GM10248 (cell line): ENCODE data around the gene NRDC.

Source experiments
- CTCF ChIA-PET: fragments of 300-600 bp; sonication (Branson Sonifier 250); formaldehyde crosslinking; extraction: SDS; loops from one replicate; lab custom pipeline; 2021; ENCODE audit warnings: antibody characterized with exemption; lab: Yijun Ruan, JAX
- POLR2A ChIA-PET: fragments of 350-650 bp; sonication (Branson Sonifier 250); formaldehyde crosslinking; extraction: SDS; loops from one replicate; lab custom pipeline; 2020; ENCODE audit warnings: antibody characterized with exemption; lab: Yijun Ruan, JAX
- DNase-seq: peaks from one replicate; pipeline ENCODE4 v3.0.0; 2012; ENCODE audit errors: extremely low spot score
- TF ChIP-seq, protein P1 (sequence below): IDR thresholded peaks from 2 replicates; pipeline ENCODE4 v1.5.1; 2012; ENCODE audit warnings: mild to moderate bottlenecking, low read depth; ENCODE audit errors: extremely low read depth, missing control alignments, control extremely low read depth

The NRDC gene

DNA sequence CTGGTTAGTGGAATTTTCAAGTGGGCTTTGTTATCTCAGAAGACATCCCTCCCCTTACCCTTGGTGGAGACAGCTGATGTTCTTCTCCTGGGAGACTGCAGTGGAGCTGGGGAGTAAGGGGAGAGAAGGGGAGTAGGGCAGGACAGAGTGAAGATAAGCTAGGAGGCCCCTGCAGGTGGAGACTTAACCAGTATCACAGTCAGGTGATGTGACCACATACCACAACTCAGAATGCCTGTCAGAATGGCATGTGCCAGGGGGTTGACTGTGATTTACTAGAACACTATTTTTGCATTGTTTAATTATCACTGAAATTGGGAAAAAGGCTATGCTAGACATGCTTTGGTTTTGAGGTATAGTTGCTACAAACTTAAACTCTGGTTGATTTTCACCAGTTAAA, 124.6 kb downstream of the NRDC start:
- POLR2A ChIA-PET, result no interaction called here
- no peak for DNase-seq
- CTCF ChIA-PET, result interaction anchor here (1.2 to 6.0 kb wide), 6 partner anchors 10 to 269 kb away, joined by 3 to 33 read pairs (median 4); no protein-coding TSS in a partner anchor
- TF ChIP-seq, protein P1, sequence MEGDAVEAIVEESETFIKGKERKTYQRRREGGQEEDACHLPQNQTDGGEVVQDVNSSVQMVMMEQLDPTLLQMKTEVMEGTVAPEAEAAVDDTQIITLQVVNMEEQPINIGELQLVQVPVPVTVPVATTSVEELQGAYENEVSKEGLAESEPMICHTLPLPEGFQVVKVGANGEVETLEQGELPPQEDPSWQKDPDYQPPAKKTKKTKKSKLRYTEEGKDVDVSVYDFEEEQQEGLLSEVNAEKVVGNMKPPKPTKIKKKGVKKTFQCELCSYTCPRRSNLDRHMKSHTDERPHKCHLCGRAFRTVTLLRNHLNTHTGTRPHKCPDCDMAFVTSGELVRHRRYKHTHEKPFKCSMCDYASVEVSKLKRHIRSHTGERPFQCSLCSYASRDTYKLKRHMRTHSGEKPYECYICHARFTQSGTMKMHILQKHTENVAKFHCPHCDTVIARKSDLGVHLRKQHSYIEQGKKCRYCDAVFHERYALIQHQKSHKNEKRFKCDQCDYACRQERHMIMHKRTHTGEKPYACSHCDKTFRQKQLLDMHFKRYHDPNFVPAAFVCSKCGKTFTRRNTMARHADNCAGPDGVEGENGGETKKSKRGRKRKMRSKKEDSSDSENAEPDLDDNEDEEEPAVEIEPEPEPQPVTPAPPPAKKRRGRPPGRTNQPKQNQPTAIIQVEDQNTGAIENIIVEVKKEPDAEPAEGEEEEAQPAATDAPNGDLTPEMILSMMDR, result no peak

DNA sequence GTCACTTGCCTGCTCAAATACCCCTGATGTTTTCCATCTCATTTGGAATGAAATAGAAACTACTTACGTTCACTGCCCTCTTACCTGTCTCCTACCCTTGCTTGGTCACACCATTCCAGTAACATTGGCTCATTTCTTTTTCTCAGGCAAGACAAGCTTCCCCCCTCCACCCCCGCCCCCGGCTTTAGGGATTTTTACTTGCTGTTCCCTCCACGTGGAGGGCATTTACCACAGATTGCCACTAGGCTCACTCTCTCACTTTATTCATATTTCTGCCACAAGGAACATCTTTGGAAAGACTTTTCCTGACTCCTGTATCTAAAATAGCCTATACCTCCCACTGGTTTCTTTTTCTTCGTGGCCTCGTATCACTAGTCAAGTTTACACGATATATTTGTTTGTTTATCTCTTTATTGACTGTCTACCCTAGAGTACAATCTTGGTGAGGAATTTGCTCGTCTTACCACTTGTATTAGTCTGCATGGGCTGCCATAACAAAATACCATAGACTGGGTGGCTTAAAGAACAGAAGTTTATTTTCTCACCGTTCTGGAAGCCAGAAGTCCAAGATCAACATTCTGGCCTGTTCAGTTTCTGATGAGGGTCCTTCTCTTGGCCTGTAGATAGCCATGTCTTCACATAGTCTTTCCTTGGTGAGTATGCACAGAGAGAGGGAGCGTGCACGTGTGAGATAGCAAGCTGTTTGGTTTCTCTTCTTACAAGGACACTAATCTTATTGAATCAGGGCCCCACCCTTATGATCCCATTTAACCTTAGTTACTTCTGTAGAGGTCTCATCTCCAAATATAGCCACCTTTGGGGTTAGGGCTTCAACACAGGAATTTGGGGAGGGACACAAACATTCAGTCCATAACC, 126.2 kb downstream of the NRDC start:
- CTCF ChIA-PET, result interaction anchor here (0.8 to 6.0 kb wide), 6 partner anchors 8 to 50 kb away, joined by 3 to 33 read pairs (median 4); no protein-coding TSS in a partner anchor
- POLR2A ChIA-PET, result no interaction called here
- DNase-seq, result no peak
- TF ChIP-seq, protein P1, result no peak

DNA sequence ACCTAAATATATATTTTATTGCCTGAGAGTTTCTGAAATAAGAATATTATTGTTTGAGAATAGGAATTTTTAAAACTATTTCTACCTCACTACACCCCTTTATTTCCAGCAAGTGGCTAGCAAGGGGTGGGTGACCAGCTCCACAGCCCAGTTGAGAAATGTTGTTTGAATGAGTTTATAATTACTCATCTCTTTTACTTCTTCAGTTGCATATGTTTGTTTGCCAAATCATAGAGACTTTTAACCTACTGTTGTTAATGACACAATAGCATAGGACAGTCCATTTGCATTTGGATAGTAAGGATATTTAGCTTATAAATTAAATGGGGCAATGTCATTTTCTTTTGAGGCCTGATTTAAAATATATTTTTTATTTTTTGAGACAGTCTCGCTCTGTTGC, 127.8 kb downstream of the NRDC start:
- TF ChIP-seq, protein P1, result no peak
- CTCF ChIA-PET, result interaction anchor here (1.2 to 6.0 kb wide), 4 partner anchors 10 to 52 kb away, joined by 3 to 33 read pairs (median 6); no protein-coding TSS in a partner anchor
- no peak for DNase-seq
- POLR2A ChIA-PET, result no interaction called here

DNA sequence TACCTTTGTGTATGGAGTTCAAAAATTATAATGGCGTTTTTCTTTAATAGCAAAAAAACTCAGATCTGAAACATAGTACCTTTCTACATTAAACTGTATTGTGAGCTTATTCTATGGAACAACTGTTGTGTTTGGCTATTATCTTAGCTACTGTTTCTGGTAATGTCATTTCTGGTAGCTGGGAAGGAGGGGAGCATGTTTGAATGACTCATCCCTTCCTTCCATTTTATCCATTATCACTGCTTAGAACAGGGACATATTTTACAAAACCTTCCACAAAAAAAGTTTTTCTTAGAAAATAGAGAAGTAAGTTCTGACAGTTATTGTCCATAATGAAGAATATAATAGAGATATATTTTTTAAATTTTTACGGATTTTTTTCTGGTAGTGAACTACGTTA, 128.3 kb downstream of the NRDC start:
- no peak for DNase-seq
- CTCF ChIA-PET, result interaction anchor here (1.2 to 6.0 kb wide), 3 partner anchors 10 to 25 kb away, joined by 3 to 33 read pairs (median 8); no protein-coding TSS in a partner anchor
- POLR2A ChIA-PET, result no interaction called here
- TF ChIP-seq, protein P1, result no peak

DNA sequence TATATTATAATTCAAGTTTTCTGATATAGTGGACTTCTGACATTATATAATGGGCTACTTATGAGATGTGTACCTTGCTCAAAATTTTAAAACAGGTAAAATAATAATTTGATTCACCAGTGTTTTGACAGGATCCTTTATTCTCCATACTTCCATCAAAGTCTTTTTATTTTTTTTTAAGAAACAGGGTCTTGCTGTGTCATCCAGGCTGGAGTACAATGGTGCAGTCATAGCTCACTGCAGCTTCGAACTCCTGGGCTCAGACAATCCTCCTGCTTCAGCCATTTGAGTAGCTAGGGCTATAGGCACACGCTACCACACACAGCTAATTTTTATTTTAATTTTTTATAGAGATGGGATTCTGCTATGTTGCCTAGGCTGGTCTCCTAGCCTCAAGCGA, 129.4 kb downstream of the NRDC start:
- TF ChIP-seq, protein P1, result no peak
- CTCF ChIA-PET, result interaction anchor here (6.0 kb wide), 1 partner anchor 20 kb away, joined by 33 read pairs; no protein-coding TSS in a partner anchor
- DNase-seq, result no peak
- POLR2A ChIA-PET, result no interaction called here

DNA sequence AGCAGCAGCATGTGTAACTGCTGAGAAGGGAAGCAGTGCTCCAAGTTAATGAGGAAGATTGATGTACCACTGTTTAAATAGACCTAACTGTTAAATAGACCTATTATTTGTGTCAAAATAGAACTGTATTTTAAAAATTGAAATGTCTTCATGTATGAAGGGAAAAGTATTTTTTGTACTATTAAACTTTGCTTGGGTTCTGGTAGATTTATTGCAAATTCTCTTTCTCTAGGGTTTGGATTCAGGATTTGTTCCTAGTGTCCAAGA, 133.3 kb downstream of the NRDC start:
- TF ChIP-seq, protein P1, result no peak
- ChIA-PET CTCF (no interaction called here), POLR2A (no interaction called here)
- no peak for DNase-seq
